HepG2 (cell line): ENCODE data around the gene ROBO3. TPM values are rescaled to one million over a fixed set of nuclear protein-coding genes. Genes with fewer than 3 reads are reported as not detected.
A peak's percentile ranks its signal among the peaks of the same experiment; 100 is the strongest.

Experiments used
- ATF3 ChIP-seq: sonication (generic); formaldehyde crosslinking; IDR thresholded peaks from 2 replicates; pipeline ENCODE4 v1.4.0; 2020; ENCODE audit warnings: missing genetic modification reagents
- ATF7 ChIP-seq, 2 experiments: fragments of 450-650 bp in 1 of 2; sonication (generic) in 1 of 2; formaldehyde crosslinking in 1 of 2; IDR thresholded peaks; 2 replicates each; pipeline versions ENCODE4 v1.4.0 to v1.6.1; 2016 to 2020; ENCODE audit warnings: antibody characterized with exemption in 1 of 2, mild to moderate bottlenecking in 1 of 2, missing genetic modification reagents in 1 of 2
- IKZF5 ChIP-seq: IDR thresholded peaks from 2 replicates; pipeline ENCODE4 v1.6.1; 2018; ENCODE audit warnings: missing genetic modification reagents, mild to moderate bottlenecking, missing compliant biosample characterization
- KLF9 ChIP-seq: IDR thresholded peaks from 2 replicates; pipeline ENCODE4 v1.6.1; 2016; ENCODE audit warnings: low read depth
- MLX ChIP-seq: IDR thresholded peaks from 2 replicates; pipeline ENCODE4 v1.6.1; 2016
- MLXIP ChIP-seq: sonication (generic); formaldehyde crosslinking; IDR thresholded peaks from 2 replicates; pipeline ENCODE4 v1.9.0; 2021; ENCODE audit warnings: missing genetic modification reagents, borderline replicate concordance
- SNAPC5 ChIP-seq: sonication (generic); formaldehyde crosslinking; IDR thresholded peaks from 2 replicates; pipeline ENCODE4 v1.8.1; 2023; ENCODE audit warnings: mild to moderate bottlenecking, missing genetic modification reagents, borderline replicate concordance
- SUZ12 ChIP-seq: fragments of 150-350 bp; IDR thresholded peaks from 2 replicates; pipeline ENCODE4 v1.6.1; 2014; ENCODE audit warnings: low read depth, low read length
- TOPORS ChIP-seq: sonication (generic); formaldehyde crosslinking; IDR thresholded peaks from 2 replicates; pipeline ENCODE4 v1.8.0; 2023; ENCODE audit warnings: mild to moderate bottlenecking, missing genetic modification reagents
- ZBTB37 ChIP-seq: sonication (generic); formaldehyde crosslinking; IDR thresholded peaks from 2 replicates; pipeline ENCODE4 v1.4.0; 2020; ENCODE audit warnings: mild to moderate bottlenecking, missing genetic modification reagents
- ZNF350 ChIP-seq: sonication (generic); formaldehyde crosslinking; IDR thresholded peaks from 2 replicates; pipeline ENCODE4 v1.4.0; 2020; ENCODE audit warnings: mild to moderate bottlenecking, low read depth, missing genetic modification reagents, borderline replicate concordance
- ZNF383 ChIP-seq: sonication (generic); formaldehyde crosslinking; IDR thresholded peaks from 2 replicates; pipeline ENCODE4 v1.4.0; 2020; ENCODE audit warnings: missing genetic modification reagents, mild to moderate bottlenecking, borderline replicate concordance
- ZNF713 ChIP-seq: sonication (generic); formaldehyde crosslinking; IDR thresholded peaks from 2 replicates; pipeline ENCODE4 v1.4.0; 2020; ENCODE audit warnings: mild to moderate bottlenecking, missing genetic modification reagents
- polyA plus RNA-seq, 8 experiments: library from polyadenylated mRNA; depleted of rRNA in 3 of 8; stranded (reverse) in 7 of 8; unstranded in 1 of 8; fragments of >200 nt; fragmentation: Illumina TruSeq in 4 of 8; extraction: Trizol in 4 of 8; gene quantifications; 2 replicates each; pipeline versions ENCODE4 v1.2.1 to v1.2.3, GENCODE V29; 2011 to 2016; ENCODE audit warnings: low read depth in 4 of 8, missing spikeins in 1 of 8, mixed read lengths in 1 of 8; ENCODE audit not compliant: insufficient read depth in 1 of 8
- total RNA-seq, 5 experiments: library from RNA; depleted of rRNA; stranded (reverse); fragments of >200 nt; fragmentation: Illumina TruSeq; extraction: Trizol; gene quantifications; 2 replicates each; pipeline ENCODE4 v1.2.3, GENCODE V29; 2016; ENCODE audit warnings: low read depth in 1 of 5
- TF ChIP-seq, protein P1 (sequence below): sonication (generic); formaldehyde crosslinking; IDR thresholded peaks from 2 replicates; pipeline ENCODE4 v1.4.0; 2020; ENCODE audit warnings: mild to moderate bottlenecking, missing genetic modification reagents
- TF ChIP-seq, protein P2 (sequence below): sonication (generic); formaldehyde crosslinking; IDR thresholded peaks from 2 replicates; pipeline ENCODE4 v1.8.0; 2022; ENCODE audit warnings: mild to moderate bottlenecking, missing genetic modification reagents

Gene ROBO3
- total and polyA plus RNA-seq, 2 of the 13 experiments (the other 11 are each of a cell fraction or from before 2014, with no cell fraction given) = 0.07 to 2.4 TPM

DNA sequence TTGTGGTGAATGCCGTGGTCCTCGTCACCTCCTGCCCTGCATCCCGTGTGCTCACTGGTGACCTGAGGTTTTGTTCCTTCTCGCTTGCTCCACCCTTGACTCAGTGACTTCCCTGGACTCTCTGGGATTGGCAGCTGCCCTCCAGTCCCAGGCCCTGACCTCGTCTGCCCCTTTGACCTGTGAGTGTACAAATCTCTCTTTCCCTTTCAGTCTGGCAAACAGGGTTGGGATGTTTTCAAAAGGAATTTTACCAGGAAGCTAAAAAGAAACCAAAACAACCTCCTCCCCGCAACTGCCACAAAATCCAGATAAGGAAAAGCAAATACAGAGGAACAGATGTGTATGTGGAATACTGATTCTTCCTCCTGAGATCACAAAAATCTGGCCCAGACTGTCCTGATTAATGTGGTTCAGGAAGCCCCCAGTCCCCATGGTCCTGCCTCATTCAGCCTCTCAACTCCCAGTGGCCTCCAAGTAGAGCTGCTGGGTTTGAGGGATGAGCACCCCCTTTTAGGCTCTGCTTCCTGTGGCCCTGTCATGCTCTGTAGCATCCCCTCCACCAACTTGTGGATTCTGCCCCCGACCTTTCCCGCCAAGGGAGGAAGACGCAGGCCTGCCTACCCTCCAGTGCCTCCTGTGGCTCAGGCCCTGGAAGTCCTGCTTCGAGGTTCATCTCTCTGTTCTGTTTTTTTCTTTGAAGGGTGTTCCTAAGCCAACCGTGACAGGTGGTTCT is 17.3 kb downstream of the ROBO3 start (continued):
- TF ChIP-seq ZNF350 (peak; percentile 31; the same call in 1 of the 2 replicates), KLF9 (CRISPR knock-in tag) (no peak), IKZF5 (CRISPR knock-in tag) (peak; percentile 44; the same call in 1 of the 2 replicates), ZBTB37 (CRISPR knock-in tag) (peak; percentile 89), SNAPC5 (CRISPR knock-in tag) (no peak), SUZ12 (no peak), ZNF713 (CRISPR knock-in tag) (no peak), MLXIP (no peak), TOPORS (CRISPR knock-in tag) (no peak), ZNF383 (no peak), ATF7 (IDR thresholded peaks at IDR 0.05) (no peak), ATF7 (CRISPR knock-in tag; IDR thresholded peaks at IDR 0.05) (no peak), MLX (CRISPR knock-in tag) (0 out of 2 replicates have a peak, but pooled peaks have one; percentile 36), ATF3 (CRISPR knock-in tag) (no peak)
- TF ChIP-seq, protein P1, sequence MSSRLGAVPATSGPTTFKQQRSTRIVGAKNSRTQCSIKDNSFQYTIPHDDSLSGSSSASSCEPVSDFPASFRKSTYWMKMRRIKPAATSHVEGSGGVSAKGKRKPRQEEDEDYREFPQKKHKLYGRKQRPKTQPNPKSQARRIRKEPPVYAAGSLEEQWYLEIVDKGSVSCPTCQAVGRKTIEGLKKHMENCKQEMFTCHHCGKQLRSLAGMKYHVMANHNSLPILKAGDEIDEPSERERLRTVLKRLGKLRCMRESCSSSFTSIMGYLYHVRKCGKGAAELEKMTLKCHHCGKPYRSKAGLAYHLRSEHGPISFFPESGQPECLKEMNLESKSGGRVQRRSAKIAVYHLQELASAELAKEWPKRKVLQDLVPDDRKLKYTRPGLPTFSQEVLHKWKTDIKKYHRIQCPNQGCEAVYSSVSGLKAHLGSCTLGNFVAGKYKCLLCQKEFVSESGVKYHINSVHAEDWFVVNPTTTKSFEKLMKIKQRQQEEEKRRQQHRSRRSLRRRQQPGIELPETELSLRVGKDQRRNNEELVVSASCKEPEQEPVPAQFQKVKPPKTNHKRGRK (CRISPR knock-in tag) = 0 out of 2 replicates have a peak, but pooled peaks have one; percentile 22
- TF ChIP-seq, protein P2, sequence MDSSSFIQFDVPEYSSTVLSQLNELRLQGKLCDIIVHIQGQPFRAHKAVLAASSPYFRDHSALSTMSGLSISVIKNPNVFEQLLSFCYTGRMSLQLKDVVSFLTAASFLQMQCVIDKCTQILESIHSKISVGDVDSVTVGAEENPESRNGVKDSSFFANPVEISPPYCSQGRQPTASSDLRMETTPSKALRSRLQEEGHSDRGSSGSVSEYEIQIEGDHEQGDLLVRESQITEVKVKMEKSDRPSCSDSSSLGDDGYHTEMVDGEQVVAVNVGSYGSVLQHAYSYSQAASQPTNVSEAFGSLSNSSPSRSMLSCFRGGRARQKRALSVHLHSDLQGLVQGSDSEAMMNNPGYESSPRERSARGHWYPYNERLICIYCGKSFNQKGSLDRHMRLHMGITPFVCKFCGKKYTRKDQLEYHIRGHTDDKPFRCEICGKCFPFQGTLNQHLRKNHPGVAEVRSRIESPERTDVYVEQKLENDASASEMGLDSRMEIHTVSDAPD (CRISPR knock-in tag) = peak; percentile 90
